Uterus (tissue), 4 donors: ENCODE data around the gene CCS. TPM values are rescaled to one million over a fixed set of nuclear protein-coding genes. Genes with fewer than 3 reads are reported as not detected.

Source experiments
- DNase-seq, 2 donors: peaks; one replicate each; pipeline ENCODE4 v3.0.0-alpha.2; 2019 to 2020
- H3K27ac ChIP-seq, 2 donors: fragments of 200-600 bp; sonication (generic); 1 replicate in 1 of 2; 2 replicates in 1 of 2; pipeline ENCODE4 v1.5.1; 2016 to 2018
- H3K27me3 ChIP-seq, 2 donors: fragments of 200-600 bp; sonication (generic); one replicate each; pipeline ENCODE4 v1.5.1; 2018 to 2019; ENCODE audit warnings: control low read depth in 1 of 2
- H3K36me3 ChIP-seq, 2 donors: fragments of 200-600 bp; sonication (generic); one replicate each; pipeline ENCODE4 v1.5.1; 2019; ENCODE audit warnings: control low read depth in 1 of 2
- H3K4me1 ChIP-seq, 2 donors: fragments of 200-600 bp; sonication (generic); one replicate each; pipeline ENCODE4 v1.5.1; 2018 to 2019; ENCODE audit warnings: control low read depth in 1 of 2
- H3K4me3 ChIP-seq, 2 donors: fragments of 200-600 bp; sonication (generic); 1 replicate in 1 of 2; 2 replicates in 1 of 2; pipeline ENCODE4 v1.5.1; 2018 to 2019; ENCODE audit warnings: mild to moderate bottlenecking in 1 of 2
- H3K9me3 ChIP-seq, 2 donors: fragments of 200-600 bp; sonication (generic); one replicate each; pipeline ENCODE4 v1.5.1; 2019; ENCODE audit warnings: control low read depth in 1 of 2
- CTCF ChIP-seq, 4 experiments: fragments of 200-600 bp in 2 of 4; fragments of 450-650 bp in 2 of 4; sonication (generic) in 2 of 4; IDR thresholded peaks; one replicate each; pipeline ENCODE4 v1.5.1; 2016 to 2019; ENCODE audit warnings: antibody characterized with exemption in 4 of 4, mild to moderate bottlenecking in 2 of 4, moderate library complexity in 1 of 4
- POLR2A ChIP-seq, 2 donors: fragments of 450-650 bp; IDR thresholded peaks; one replicate each; pipeline ENCODE4 v1.6.1; 2016; ENCODE audit warnings: antibody characterized with exemption in 2 of 2, mild to moderate bottlenecking in 1 of 2, moderate library complexity in 1 of 2
- intact Hi-C: fragments of 100-400 bp; cut with DNase I; formaldehyde crosslinking; loops from one replicate; pipeline ENCODE4 v1.15.1; 2023; ENCODE audit warnings: low total_unique reads
- total RNA-seq, 4 donors: library from RNA; depleted of rRNA in 3 of 4; stranded (reverse); fragments of >200 nt in 3 of 4; gene quantifications; one replicate each; pipeline versions ENCODE4 v1.1.0 to v1.2.4, GENCODE V29; 2014 to 2023
- donor health status: DM: yes; HTN: yes; CAD: no.

Gene CCS
- total RNA-seq, 4 donors from 2014 or later, result 13.5 to 52.0 (median 42.9) TPM

GRCh38 chr11:66617155-66617834 is 24.3 kb downstream of the CCS start:
- Histone ChIP-seq H3K27ac (peak overlapping the region; percentile 91 to 97), H3K27me3 (no peaks in the 10 kb centered on the region), H3K9me3 (no peaks in the 10 kb centered on the region), H3K4me3 (peak overlapping the region; percentile 69 to 89), H3K36me3 (no peaks in the 10 kb centered on the region), H3K4me1 (peaks cover 0 to 9% of the 10 kb centered on the region in 2 donors)
- no peak for DNase-seq
- intact Hi-C loops, result no loop called here
- TF ChIP-seq POLR2A (IDR thresholded peaks at IDR 0.05), result no peak
- TF ChIP-seq CTCF (IDR thresholded peaks at IDR 0.05), result no peak

GRCh38 chr11:66619080-66619554 is 26.1 kb downstream of the CCS start:
- intact Hi-C loops, result no loop called here
- Histone ChIP-seq H3K27me3 (no peaks in the 10 kb centered on the region), H3K9me3 (no peaks in the 10 kb centered on the region), H3K4me1 (peaks cover 3 to 9% of the 10 kb centered on the region in 2 donors), H3K4me3 (peak overlapping the region in 1 of 2 donors; percentile 69), H3K36me3 (no peaks in the 10 kb centered on the region), H3K27ac (peak overlapping the region; percentile 14 to 97)
- DNase-seq, result no peak
- no peak for TF ChIP-seq CTCF (IDR thresholded peaks at IDR 0.05)
- TF ChIP-seq POLR2A (IDR thresholded peaks at IDR 0.05), result no peak

GRCh38 chr11:66624450-66624849 is 31.5 kb downstream of the CCS start:
- Histone ChIP-seq H3K27me3 (no peaks in the 10 kb centered on the region), H3K27ac (no peak overlapping the region)

GRCh38 chr11:66625041-66625751 is 32.2 kb downstream of the CCS start:
- no peaks in the 10 kb centered on the region for H3K27me3 ChIP-seq
- TF ChIP-seq POLR2A (IDR thresholded peaks at IDR 0.05), result no peak
- TF ChIP-seq CTCF (IDR thresholded peaks at IDR 0.05), result no peak
- H3K36me3 ChIP-seq, result no peaks in the 10 kb centered on the region
- no peaks in the 10 kb centered on the region for H3K9me3 ChIP-seq
- intact Hi-C loops, result no loop called here
- DNase-seq, result no peak
- peaks cover 3 to 9% of the 10 kb centered on the region in 2 donors for H3K4me1 ChIP-seq
- H3K4me3 ChIP-seq, result no peak overlapping the region
- H3K27ac ChIP-seq, result no peak overlapping the region

More at GRCh38 chr11:66624450-66624849, 31.5 kb downstream of the CCS start:
- Histone ChIP-seq H3K9me3 (no peaks in the 10 kb centered on the region), H3K4me3 (no peak overlapping the region), H3K36me3 (no peaks in the 10 kb centered on the region), H3K4me1 (peaks cover 3 to 9% of the 10 kb centered on the region in 2 donors)
- intact Hi-C loops, result no loop called here
- no peak for DNase-seq
- TF ChIP-seq CTCF (IDR thresholded peaks at IDR 0.05) (no peak), POLR2A (IDR thresholded peaks at IDR 0.05) (no peak)

- no peaks in the 10 kb centered on the region for H3K27me3 ChIP-seq
- intact Hi-C loops, result no loop called here
- H3K4me3 ChIP-seq, result no peak overlapping the region
- peaks cover 3 to 4% of the 10 kb centered on the region in 2 donors for H3K4me1 ChIP-seq
- H3K27ac ChIP-seq, result no peak overlapping the region
- H3K9me3 ChIP-seq, result no peaks in the 10 kb centered on the region
- no peak for DNase-seq
- H3K36me3 ChIP-seq, result no peaks in the 10 kb centered on the region
- no peak for TF ChIP-seq POLR2A (IDR thresholded peaks at IDR 0.05)
- TF ChIP-seq CTCF (IDR thresholded peaks at IDR 0.05), result no peak
These were observed 32.8 kb downstream of the CCS start for GRCh38 chr11:66625752-66626149.
